OCI-LY3 (cell line): ENCODE data around the gene CCDC12.

Experiments used
- EZH2phosphoT487 ChIP-seq: fragments of 200-600 bp; shearing (Covaris generic); IDR thresholded peaks from 2 replicates; pipeline ENCODE4 v1.6.1; 2018; ENCODE audit warnings: antibody characterized with exemption, mixed run types, low read depth
- TF ChIP-seq, protein P1 (sequence below): fragments of 200-600, 300-600 bp; sonication (generic); IDR thresholded peaks from 2 replicates; pipeline ENCODE4 v1.5.1; 2014; ENCODE audit warnings: antibody characterized with exemption, low read length, low read depth

DNA sequence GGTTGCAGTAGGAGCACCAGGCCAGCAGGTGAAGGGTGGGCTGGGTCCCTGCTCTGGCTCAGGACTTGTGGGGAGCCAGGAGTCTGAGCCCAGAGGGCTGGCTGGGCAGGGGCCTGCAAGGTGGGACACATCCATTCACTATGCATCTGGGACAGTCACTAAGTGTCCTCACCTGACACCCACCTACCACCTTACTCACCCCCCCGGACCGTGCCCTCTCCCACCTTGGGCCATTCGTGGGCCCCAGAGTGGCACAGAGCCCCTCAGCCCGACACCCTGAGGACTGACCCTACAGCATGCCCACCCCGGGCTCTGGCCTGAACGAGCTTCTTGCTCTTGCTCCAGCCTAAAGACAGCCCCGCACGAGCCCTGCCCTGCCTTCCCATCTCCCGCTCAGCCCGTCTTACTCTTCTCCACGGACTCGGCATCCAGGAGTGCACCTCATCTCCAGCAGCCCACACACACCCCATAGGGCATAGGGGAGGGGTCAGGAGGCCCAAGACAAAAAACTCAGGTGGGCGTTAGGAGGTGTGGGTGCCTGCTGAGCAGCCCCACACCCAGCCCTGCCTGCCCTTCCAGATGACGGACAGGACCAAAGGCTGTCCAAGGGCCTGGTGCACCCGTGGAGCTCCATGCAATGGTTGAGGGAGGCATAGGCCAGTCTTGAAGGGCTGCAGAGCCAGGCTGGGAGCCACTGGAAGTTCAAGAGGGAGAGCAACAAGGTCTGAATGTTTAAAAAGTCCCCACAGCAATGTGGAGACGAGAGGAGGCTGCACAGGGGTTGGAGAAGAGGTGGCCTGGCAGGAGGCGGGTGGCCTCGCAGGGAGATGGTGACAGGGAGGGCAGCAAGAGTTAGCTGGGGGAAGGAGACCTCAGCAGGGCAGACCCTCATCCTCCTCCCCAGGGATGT lies 72.0 kb downstream of the CCDC12 start:
- TF ChIP-seq, protein P1, sequence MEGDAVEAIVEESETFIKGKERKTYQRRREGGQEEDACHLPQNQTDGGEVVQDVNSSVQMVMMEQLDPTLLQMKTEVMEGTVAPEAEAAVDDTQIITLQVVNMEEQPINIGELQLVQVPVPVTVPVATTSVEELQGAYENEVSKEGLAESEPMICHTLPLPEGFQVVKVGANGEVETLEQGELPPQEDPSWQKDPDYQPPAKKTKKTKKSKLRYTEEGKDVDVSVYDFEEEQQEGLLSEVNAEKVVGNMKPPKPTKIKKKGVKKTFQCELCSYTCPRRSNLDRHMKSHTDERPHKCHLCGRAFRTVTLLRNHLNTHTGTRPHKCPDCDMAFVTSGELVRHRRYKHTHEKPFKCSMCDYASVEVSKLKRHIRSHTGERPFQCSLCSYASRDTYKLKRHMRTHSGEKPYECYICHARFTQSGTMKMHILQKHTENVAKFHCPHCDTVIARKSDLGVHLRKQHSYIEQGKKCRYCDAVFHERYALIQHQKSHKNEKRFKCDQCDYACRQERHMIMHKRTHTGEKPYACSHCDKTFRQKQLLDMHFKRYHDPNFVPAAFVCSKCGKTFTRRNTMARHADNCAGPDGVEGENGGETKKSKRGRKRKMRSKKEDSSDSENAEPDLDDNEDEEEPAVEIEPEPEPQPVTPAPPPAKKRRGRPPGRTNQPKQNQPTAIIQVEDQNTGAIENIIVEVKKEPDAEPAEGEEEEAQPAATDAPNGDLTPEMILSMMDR: no peak
- no peak for TF ChIP-seq EZH2phosphoT487
